ENCODE measurements around the gene ASB16.

The ASB16 gene

DNA sequence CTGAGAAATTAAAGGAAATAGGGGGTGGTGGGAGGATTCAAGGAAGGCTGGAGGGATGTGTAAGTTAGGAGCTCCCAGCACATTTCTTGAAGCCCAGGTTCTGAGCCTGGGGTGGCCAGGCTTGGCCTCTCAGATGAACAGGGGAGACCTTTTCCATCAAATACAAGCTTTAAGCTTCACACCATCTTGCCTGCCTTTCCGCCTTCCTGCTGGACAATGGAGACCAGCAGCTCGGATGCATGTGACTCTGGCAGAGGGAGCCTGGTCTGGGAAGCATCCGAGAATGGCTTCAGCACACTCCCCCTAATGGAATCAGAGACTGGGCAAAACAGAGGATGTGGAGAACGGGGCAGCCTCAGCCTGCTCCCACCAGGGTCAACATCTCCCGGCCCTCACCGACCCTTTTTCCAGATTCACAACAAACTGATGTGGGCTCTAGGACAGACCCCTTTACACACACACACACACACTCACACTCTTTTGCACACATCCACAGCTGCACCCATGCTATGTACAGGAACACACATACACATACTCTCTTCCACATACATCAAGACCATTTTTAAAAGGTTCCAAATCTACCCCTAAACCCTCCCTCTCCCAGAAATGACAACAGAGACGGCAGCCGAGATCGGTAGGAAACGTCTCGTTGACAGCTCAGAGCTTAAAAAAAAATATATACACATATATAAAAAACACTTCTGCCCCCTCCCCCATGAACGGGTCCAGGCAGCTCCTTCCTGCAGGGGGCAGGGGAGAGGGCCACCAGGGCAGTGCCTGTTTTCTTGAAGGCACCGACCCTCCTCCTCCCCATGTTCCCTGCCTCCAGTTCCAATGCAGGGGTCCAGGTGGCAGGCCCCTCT, 35.7 kb downstream of the ASB16 start:
- Histone ChIP-seq H3K27ac (ENCODE audit: low read length) (no peak overlapping the region), H3K9me3 (replicated peaks; ENCODE audit: insufficient read depth, low read length) (no peaks in the 10 kb centered on the region), H3K79me2 (ENCODE audit: low read length) (peaks cover 10% of the 10 kb centered on the region), H3K36me3 (replicated peaks; ENCODE audit: insufficient read depth, low read length) (no peaks in the 10 kb centered on the region; the same call in none of the 2 replicates), H2AFZ (ENCODE audit: low read length) (no peak overlapping the region), H3F3A (ENCODE audit: insufficient read depth, low read length) (peaks cover 50% of the 10 kb centered on the region), H3K4me3 (ENCODE audit: low read length) (no peak overlapping the region), H3K9me2 (replicated peaks; ENCODE audit: insufficient read depth, low read length) (no peaks in the 10 kb centered on the region), H3K4me1 (ENCODE audit: low read length) (peaks cover 15% of the 10 kb centered on the region), H3K4me2 (ENCODE audit: low read depth, low read length) (no peak overlapping the region), H3K9ac (ENCODE audit: low read length) (no peak overlapping the region), H3K27me3 (replicated peaks; ENCODE audit: insufficient read depth, low read length) (no peaks in the 10 kb centered on the region), H4K20me1 (ENCODE audit: insufficient read depth, low read length) (no peaks in the 10 kb centered on the region)
- TF ChIP-seq EZH2phosphoT487 (IDR thresholded peaks at IDR 0.05; ENCODE audit: low read length) (no peak), CTCF (IDR thresholded peaks at IDR 0.05; ENCODE audit: low read length) (no peak), EZH2 (optimal IDR thresholded peaks at IDR 0.05; ENCODE audit: low read depth, low read length) (no peak)
- no peak for DNase-seq

DNA sequence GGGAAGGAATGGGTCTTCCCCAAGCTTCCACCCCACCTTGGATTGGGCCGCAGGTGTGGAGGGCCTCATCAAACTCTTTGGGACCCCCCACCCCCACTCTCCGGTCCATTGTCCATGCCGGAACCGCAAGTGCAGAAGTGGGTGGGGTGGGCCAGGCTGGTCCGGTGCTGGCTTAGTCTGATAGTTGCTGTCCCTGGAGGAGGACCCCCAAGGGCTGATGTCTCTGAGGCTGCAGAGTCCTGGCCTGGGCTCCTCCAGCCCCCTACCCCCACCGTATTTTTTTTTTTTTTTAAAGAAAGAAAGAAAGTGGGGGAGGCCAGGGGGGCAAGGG, 36.3 kb downstream of the ASB16 start:
- Histone ChIP-seq H3K4me2 (ENCODE audit: low read depth, low read length) (no peak overlapping the region), H3K27me3 (replicated peaks; ENCODE audit: insufficient read depth, low read length) (no peaks in the 10 kb centered on the region), H2AFZ (ENCODE audit: low read length) (no peak overlapping the region), H3K9me2 (replicated peaks; ENCODE audit: insufficient read depth, low read length) (no peaks in the 10 kb centered on the region), H3K9ac (ENCODE audit: low read length) (no peak overlapping the region), H4K20me1 (ENCODE audit: insufficient read depth, low read length) (no peaks in the 10 kb centered on the region), H3K4me3 (ENCODE audit: low read length) (no peak overlapping the region), H3K9me3 (replicated peaks; ENCODE audit: insufficient read depth, low read length) (no peaks in the 10 kb centered on the region), H3K4me1 (ENCODE audit: low read length) (peaks cover 17% of the 10 kb centered on the region), H3F3A (ENCODE audit: insufficient read depth, low read length) (peaks cover 47% of the 10 kb centered on the region), H3K27ac (ENCODE audit: low read length) (no peak overlapping the region), H3K36me3 (replicated peaks; ENCODE audit: insufficient read depth, low read length) (no peaks in the 10 kb centered on the region; the same call in none of the 2 replicates), H3K79me2 (ENCODE audit: low read length) (peaks cover 10% of the 10 kb centered on the region)
- no peak for TF ChIP-seq EZH2phosphoT487 (IDR thresholded peaks at IDR 0.05; ENCODE audit: low read length)
- no peak for TF ChIP-seq EZH2 (optimal IDR thresholded peaks at IDR 0.05; ENCODE audit: low read depth, low read length)
- no peak for TF ChIP-seq CTCF (IDR thresholded peaks at IDR 0.05; ENCODE audit: low read length)
- DNase-seq: no peak

DNA sequence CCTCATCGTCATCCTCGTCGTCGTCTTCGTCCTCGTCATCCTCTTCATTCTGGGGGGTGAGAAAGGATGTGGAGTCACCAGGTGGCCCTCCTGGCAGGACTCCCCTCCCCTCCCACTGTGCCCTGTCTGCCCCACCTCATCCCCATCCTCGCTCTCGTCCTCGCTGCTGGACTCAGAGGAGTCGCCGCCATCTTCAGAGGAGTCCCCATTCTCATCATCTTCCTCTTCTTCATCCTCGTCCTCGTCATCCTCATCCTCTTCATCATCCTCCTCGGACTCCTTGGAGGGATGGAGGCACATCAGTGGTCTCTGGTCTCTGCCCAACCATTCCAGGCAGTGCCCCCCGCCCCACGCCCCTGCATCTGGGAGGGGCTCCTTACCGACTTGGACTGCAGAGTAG, 36.8 kb downstream of the ASB16 start:
- Histone ChIP-seq H3K9me3 (replicated peaks; ENCODE audit: insufficient read depth, low read length) (no peaks in the 10 kb centered on the region), H3K9me2 (replicated peaks; ENCODE audit: insufficient read depth, low read length) (no peaks in the 10 kb centered on the region), H3K4me1 (ENCODE audit: low read length) (peaks cover 17% of the 10 kb centered on the region), H4K20me1 (ENCODE audit: insufficient read depth, low read length) (no peaks in the 10 kb centered on the region), H3F3A (ENCODE audit: insufficient read depth, low read length) (peaks cover 45% of the 10 kb centered on the region), H3K4me3 (ENCODE audit: low read length) (no peak overlapping the region), H2AFZ (ENCODE audit: low read length) (no peak overlapping the region), H3K27me3 (replicated peaks; ENCODE audit: insufficient read depth, low read length) (no peaks in the 10 kb centered on the region), H3K4me2 (ENCODE audit: low read depth, low read length) (no peak overlapping the region), H3K9ac (ENCODE audit: low read length) (no peak overlapping the region), H3K79me2 (ENCODE audit: low read length) (peaks cover 10% of the 10 kb centered on the region), H3K36me3 (replicated peaks; ENCODE audit: insufficient read depth, low read length) (no peaks in the 10 kb centered on the region; the same call in none of the 2 replicates), H3K27ac (ENCODE audit: low read length) (no peak overlapping the region)
- no peak for DNase-seq
- TF ChIP-seq EZH2 (optimal IDR thresholded peaks at IDR 0.05; ENCODE audit: low read depth, low read length) (no peak), EZH2phosphoT487 (IDR thresholded peaks at IDR 0.05; ENCODE audit: low read length) (no peak), CTCF (IDR thresholded peaks at IDR 0.05; ENCODE audit: low read length) (no peak)
